Measurements from ENCODE around the gene MRM1.
"Not testable (repeated sequence)": the region's sequence is repeated elsewhere in the genome, so short reads cannot be mapped to it uniquely, and the experiment has no call there.

The MRM1 gene

DNA sequence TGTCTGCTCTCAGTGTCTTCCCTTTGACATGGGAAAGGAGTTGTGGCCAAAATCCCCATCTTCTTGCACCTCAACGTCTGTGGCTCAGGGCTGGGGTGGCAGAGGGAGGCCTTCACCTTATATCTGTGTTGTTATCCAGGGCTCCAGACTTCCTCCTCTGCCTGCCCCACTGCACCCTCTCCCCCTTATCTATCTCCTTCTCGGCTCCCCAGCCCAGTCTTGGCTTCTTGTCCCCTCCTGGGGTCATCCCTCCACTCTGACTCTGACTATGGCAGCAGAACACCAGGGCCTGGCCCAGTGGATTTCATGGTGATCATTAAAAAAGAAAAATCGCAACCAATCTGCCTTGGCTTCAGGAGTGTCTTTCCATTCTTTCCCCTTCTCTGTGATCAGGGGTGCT, 918 bp upstream of the MRM1 start:
- H3K4me3 ChIP-seq (replicated peaks; ENCODE audit: low read depth, low read length): peak overlapping the region; percentile 88
- no peak for DNase-seq (ENCODE audit: extremely low read depth, low read depth)
- TF ChIP-seq, protein P1, sequence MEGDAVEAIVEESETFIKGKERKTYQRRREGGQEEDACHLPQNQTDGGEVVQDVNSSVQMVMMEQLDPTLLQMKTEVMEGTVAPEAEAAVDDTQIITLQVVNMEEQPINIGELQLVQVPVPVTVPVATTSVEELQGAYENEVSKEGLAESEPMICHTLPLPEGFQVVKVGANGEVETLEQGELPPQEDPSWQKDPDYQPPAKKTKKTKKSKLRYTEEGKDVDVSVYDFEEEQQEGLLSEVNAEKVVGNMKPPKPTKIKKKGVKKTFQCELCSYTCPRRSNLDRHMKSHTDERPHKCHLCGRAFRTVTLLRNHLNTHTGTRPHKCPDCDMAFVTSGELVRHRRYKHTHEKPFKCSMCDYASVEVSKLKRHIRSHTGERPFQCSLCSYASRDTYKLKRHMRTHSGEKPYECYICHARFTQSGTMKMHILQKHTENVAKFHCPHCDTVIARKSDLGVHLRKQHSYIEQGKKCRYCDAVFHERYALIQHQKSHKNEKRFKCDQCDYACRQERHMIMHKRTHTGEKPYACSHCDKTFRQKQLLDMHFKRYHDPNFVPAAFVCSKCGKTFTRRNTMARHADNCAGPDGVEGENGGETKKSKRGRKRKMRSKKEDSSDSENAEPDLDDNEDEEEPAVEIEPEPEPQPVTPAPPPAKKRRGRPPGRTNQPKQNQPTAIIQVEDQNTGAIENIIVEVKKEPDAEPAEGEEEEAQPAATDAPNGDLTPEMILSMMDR (IDR thresholded peaks at IDR 0.05; ENCODE audit: low read depth, low read length, missing control alignments): no peak

DNA sequence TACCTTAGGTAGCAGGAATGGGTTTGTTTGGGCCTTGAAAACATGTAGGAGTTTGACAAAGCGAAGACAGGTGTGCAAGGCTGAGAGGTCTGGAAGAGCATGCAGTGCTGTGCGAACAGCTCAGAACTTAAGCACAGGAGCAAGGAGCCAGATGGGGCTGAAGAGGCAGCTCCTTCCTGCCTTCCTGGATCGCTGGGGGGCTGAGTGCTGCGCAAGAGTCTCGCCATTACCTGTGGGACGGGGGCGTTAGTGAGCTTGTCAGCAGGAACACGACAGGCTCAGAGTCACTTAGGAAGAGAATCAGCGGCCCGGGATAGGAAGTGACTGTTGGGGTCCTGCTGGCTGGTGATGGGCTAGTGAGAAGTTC, 464 bp upstream of the MRM1 start:
- DNase-seq (ENCODE audit: extremely low read depth, low read depth): no peak
- TF ChIP-seq, protein P1 (IDR thresholded peaks at IDR 0.05; ENCODE audit: low read depth, low read length, missing control alignments): no peak
- peak overlapping the region; percentile 88 for H3K4me3 ChIP-seq (replicated peaks; ENCODE audit: low read depth, low read length)

DNA sequence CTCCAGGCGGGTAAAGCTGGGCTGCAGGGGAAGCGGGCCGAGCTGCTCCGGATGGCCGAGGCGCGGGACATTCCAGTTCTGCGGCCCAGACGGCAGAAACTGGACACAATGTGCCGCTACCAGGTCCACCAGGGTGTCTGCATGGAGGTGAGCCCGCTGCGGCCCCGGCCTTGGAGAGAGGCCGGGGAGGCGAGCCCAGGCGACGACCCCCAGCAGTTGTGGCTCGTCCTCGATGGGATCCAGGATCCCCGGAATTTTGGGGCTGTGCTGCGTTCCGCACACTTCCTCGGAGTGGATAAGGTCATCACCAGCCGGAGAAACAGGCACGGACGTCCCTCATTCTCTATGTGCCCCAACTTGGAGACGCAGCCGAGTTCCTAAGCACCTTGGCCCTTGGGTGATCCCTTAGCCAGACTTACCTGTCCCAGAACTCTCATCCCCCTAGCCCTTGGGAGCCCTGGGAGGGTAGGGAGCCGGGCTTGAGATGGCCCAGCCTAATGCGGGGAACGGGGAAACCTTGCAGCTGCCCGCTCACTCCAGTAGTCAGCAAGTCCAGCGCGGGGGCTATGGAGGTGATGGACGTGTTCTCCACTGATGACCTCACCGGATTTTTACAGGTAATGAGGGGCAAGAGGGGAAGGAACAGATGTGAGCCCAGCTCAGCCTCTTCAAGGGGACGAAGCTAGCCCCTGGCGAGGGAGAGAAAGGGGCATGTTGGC, 806 bp downstream of the MRM1 start:
- TF ChIP-seq, protein P1 (IDR thresholded peaks at IDR 0.05; ENCODE audit: low read depth, low read length, missing control alignments): no peak
- no peak for DNase-seq (ENCODE audit: extremely low read depth, low read depth)
- H3K4me3 ChIP-seq (replicated peaks; ENCODE audit: low read depth, low read length): peak overlapping the region; percentile 88

DNA sequence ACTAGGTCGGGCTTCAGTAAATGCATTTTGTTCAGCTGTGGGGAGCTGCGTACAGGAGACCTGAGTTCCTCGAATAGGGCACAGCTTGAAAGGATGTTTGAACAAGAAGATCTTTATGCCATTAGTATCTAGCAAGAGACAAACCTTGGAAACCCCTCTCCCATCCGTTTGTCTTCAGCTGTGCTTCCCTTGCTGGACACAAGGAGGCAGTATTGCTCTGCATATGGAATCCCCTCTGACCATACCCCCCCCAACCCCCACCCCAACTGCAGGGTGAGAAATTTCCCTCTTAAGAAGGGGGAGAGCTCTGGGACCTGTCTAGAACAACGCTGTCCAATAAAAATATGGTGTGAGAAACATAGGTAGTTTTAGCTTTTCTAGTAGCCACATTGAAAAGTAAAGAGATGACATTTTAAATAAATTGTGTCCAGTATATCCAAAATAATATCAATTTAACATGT, 1.6 kb downstream of the MRM1 start:
- TF ChIP-seq, protein P1 (IDR thresholded peaks at IDR 0.05; ENCODE audit: low read depth, low read length, missing control alignments): peak; percentile 74
- H3K4me3 ChIP-seq (replicated peaks; ENCODE audit: low read depth, low read length): peak overlapping the region; percentile 88
- peak; percentile 57 for DNase-seq (ENCODE audit: extremely low read depth, low read depth)

DNA sequence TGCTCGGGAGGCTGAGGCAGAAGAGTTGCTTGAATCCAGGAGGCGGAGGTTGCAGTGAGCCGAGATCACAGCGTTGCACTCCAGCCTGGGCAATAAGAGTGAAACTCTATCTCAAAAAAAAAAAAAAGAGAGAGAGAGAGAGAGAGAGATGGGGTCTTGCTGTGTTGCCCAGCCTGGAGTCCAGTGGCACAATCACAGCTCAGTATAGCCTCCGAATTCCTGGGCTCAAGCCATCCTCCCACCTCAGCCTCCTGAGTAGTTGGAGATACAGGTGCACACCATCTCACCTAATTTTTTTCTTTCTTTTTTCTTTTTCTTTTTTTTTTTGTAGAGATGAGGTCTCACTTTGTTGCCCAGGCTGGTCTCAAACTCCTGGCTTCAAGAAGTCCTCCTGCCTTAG, 3.6 kb downstream of the MRM1 start:
- not testable (repeated sequence) for H3K4me3 ChIP-seq (replicated peaks; ENCODE audit: low read depth, low read length); DNase-seq (ENCODE audit: extremely low read depth, low read depth)

DNA sequence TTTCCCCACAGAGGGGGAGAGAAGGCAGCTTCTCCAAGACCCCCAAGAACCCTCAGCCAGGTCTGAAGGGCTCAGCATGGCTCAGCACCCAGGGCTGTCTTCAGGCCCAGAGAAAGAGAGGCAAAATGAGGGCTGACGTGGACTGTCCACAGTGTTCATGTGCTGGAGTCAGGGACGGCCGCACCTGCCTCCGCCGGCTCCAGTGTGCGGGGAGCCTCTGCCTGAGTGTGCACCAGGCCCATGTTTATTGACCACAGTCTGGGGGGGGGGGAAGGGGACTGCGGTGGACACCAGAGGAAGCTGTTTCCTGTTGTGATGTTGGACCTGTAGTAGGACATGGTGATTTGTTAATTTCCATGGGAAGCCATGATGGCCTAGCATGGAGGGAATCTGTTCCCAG, 6.9 kb downstream of the MRM1 start:
- H3K4me3 ChIP-seq (replicated peaks; ENCODE audit: low read depth, low read length): no peak overlapping the region
- TF ChIP-seq, protein P1 (IDR thresholded peaks at IDR 0.05; ENCODE audit: low read depth, low read length, missing control alignments): no peak
- no peak for DNase-seq (ENCODE audit: extremely low read depth, low read depth)

DNA sequence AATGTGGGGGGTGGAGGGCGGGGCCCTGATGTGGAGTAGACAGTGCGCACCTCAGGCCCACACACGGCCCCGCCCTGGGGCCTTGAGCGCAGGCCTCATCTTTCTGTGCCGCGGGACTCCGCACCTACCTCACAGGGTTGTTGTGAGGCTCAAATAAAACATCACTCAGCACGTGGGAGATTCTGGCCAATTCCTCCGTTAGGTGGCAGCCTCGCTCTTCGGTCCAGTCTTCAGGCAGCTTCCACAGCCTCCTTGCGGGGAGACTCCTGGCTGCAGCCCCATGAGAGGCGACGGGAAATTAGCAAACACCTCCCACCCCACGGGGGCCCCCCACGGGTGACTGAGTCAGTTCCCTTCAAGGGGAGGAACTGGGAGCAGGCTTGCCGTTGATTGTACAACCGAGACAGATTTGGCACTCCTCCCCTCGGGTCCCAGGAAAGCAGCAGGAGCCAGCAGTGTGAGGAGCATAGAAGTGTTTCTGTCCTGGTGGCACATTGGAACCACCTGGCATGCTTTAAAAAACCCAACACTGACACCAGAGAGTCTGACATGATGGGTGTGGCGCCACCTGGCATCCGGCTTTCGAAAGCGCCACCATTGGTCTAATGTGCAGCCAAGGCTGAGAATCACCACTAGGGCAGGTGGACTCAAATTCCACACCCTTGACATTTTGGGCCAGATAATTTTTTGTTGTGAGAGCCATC, 7.6 kb downstream of the MRM1 start:
- no peak overlapping the region for H3K4me3 ChIP-seq (replicated peaks; ENCODE audit: low read depth, low read length)
- TF ChIP-seq, protein P1 (IDR thresholded peaks at IDR 0.05; ENCODE audit: low read depth, low read length, missing control alignments): peak; percentile 44
- no peak for DNase-seq (ENCODE audit: extremely low read depth, low read depth)
